ENCODE results near the gene PINK1.

GRCh38 chr1:20619999-20620398, 13.3 kb upstream of the PINK1 start:
- TF ChIP-seq EZH2 (IDR thresholded peaks at IDR 0.05; ENCODE audit: borderline replicate concordance, low read length): no peak
- no peak for TF ChIP-seq CTCF (IDR thresholded peaks at IDR 0.05; ENCODE audit: low read length)

Data from OCI-LY1 (cell line).